RWPE2 (cell line): ENCODE results near the gene VOPP1.
A peak's percentile ranks its signal among the peaks of the same experiment; 100 is the strongest.

ENCODE experiments used
- ATAC-seq: fragments of 200-7000 bp; cut with Tn5 transposase; 3 replicates; pipeline ENCODE4 v1.9.1; 2021; ENCODE audit warnings: low read depth
- DNase-seq: peaks from one replicate; pipeline ENCODE4 v3.0.0-alpha.2; 2020; ENCODE audit warnings: low spot score
- H3K27ac ChIP-seq: fragments of 450-650 bp; 2 replicates; pipeline ENCODE4 v1.5.1; 2017; ENCODE audit warnings: mild to moderate bottlenecking; ENCODE audit not compliant: poor library complexity, severe bottlenecking
- H3K27me3 ChIP-seq: fragments of 250-450 bp; sonication (Bioruptor Pico); 2 replicates; pipeline ENCODE4 v1.5.1; 2021; ENCODE audit warnings: mild to moderate bottlenecking, moderate library complexity; ENCODE audit not compliant: insufficient read depth, poor library complexity, severe bottlenecking
- H3K36me3 ChIP-seq: fragments of 250-450 bp; sonication (Bioruptor Pico); 2 replicates; pipeline ENCODE4 v1.5.1; 2020; ENCODE audit warnings: low read depth, mild to moderate bottlenecking, moderate library complexity
- H3K4me1 ChIP-seq: fragments of 250-450 bp; sonication (Bioruptor Pico); 2 replicates; pipeline ENCODE4 v1.5.1; 2021; ENCODE audit warnings: mild to moderate bottlenecking, moderate library complexity; ENCODE audit not compliant: insufficient read depth, poor library complexity, severe bottlenecking
- H3K4me3 ChIP-seq: fragments of 250-450 bp; sonication (Bioruptor Pico); 2 replicates; pipeline ENCODE4 v1.5.1; 2021; ENCODE audit warnings: mild to moderate bottlenecking, moderate library complexity; ENCODE audit not compliant: severe bottlenecking
- H3K9me3 ChIP-seq: fragments of 250-450 bp; sonication (Bioruptor Pico); 2 replicates; pipeline ENCODE4 v1.5.1; 2021; ENCODE audit warnings: mild to moderate bottlenecking, moderate library complexity; ENCODE audit not compliant: severe bottlenecking
- CTCF ChIP-seq: fragments of 450-650 bp; IDR thresholded peaks from one replicate; pipeline ENCODE4 v1.5.1; 2017; ENCODE audit warnings: mild to moderate bottlenecking, moderate library complexity; ENCODE audit not compliant: poor library complexity, severe bottlenecking

Gene VOPP1

DNA sequence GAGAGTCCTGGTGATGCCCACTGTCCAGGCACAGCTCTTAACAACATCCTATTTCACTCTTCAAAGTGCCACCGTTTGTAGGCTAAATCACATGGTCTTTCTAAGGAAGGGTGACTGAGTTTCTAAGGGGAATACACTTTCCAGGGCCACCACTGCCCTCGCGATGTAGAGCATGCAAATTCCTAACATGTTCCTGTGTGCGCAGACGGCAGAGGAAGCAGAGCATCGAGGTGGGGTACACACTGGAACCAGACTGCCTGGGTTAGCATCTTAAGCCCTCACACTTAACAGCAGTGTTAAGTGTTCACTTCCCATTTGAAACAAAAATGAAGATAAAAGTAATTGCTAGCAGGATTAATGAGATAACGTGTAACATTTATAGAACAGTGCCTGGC lies 3.0 kb downstream of the VOPP1 start:
- Histone ChIP-seq H3K27me3 (no peaks in the 10 kb centered on the region), H3K4me1 (peaks cover 44% of the 10 kb centered on the region), H3K36me3 (no peaks in the 10 kb centered on the region), H3K4me3 (no peak overlapping the region), H3K9me3 (no peaks in the 10 kb centered on the region), H3K27ac (peak overlapping the region; percentile 96)
- TF ChIP-seq CTCF: no peak
- DNase-seq: no peak
- ATAC-seq: no peak

- no peaks in the 10 kb centered on the region for H3K9me3 ChIP-seq
- no peak for DNase-seq
- no peak overlapping the region for H3K4me3 ChIP-seq
- H3K27me3 ChIP-seq: no peaks in the 10 kb centered on the region
- H3K36me3 ChIP-seq: no peaks in the 10 kb centered on the region
- peak overlapping the region; percentile 96 for H3K27ac ChIP-seq
- peaks cover 44% of the 10 kb centered on the region for H3K4me1 ChIP-seq
- no peak for ATAC-seq
- TF ChIP-seq CTCF: no peak
These were observed 3.6 kb downstream of the VOPP1 start for GRCh38 chr7:55568613-55569268.

- Histone ChIP-seq H3K4me3 (no peak overlapping the region), H3K4me1 (peaks cover 33% of the 10 kb centered on the region), H3K27ac (no peak overlapping the region), H3K9me3 (no peaks in the 10 kb centered on the region), H3K36me3 (no peaks in the 10 kb centered on the region), H3K27me3 (no peaks in the 10 kb centered on the region)
- DNase-seq: no peak
- ATAC-seq: no peak
- TF ChIP-seq CTCF: no peak
These were observed 4.7 kb downstream of the VOPP1 start for GRCh38 chr7:55567571-55567970.

DNA sequence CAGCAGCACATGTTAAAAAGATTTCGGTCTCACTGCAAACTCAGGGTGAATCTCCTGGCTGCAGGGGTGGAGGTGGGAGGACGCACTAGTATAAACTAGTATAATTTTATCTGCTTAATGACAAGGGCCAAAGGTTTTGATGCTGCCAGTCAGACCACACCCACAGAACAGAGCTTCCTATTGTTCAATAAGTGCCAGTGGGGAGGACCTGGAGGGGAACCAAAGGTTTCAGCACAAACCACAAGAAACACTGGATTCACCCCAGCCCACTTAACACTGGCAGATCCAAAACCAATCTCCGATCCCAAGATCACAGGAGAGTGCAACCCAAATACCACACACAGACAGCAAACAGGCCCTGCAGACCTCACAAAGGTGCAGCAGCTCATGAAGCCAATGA lies 6.6 kb downstream of the VOPP1 start:
- no peak for TF ChIP-seq CTCF

GRCh38 chr7:55563596-55564325 lies 8.5 kb downstream of the VOPP1 start:
- TF ChIP-seq CTCF: no peak
- H3K27me3 ChIP-seq: no peaks in the 10 kb centered on the region
- no peak for DNase-seq
- no peaks in the 10 kb centered on the region for H3K9me3 ChIP-seq
- no peaks in the 10 kb centered on the region for H3K36me3 ChIP-seq
- H3K4me1 ChIP-seq: peaks cover 21% of the 10 kb centered on the region
- no peak overlapping the region for H3K27ac ChIP-seq
- ATAC-seq: 0 out of 3 replicates have a peak, but pooled peaks have one; percentile 29
- no peak overlapping the region for H3K4me3 ChIP-seq

More for the DNA sequence above, 6.6 kb downstream of the VOPP1 start:
- H3K36me3 ChIP-seq: no peaks in the 10 kb centered on the region
- ATAC-seq (no peak), DNase-seq (no peak)
- no peaks in the 10 kb centered on the region for H3K9me3 ChIP-seq
- H3K4me1 ChIP-seq: peaks cover 30% of the 10 kb centered on the region
- H3K27me3 ChIP-seq: no peaks in the 10 kb centered on the region
- H3K27ac ChIP-seq: no peak overlapping the region
- H3K4me3 ChIP-seq: no peak overlapping the region
